Vagina (tissue), 2 donors: ENCODE measurements around the gene KIF22. TPM values are rescaled to one million over a fixed set of nuclear protein-coding genes. Genes with fewer than 3 reads are reported as not detected.
A peak's percentile ranks its signal among the peaks of the same experiment; 100 is the strongest.

Experiments used
- DNase-seq, 2 donors: peaks; one replicate each; pipeline ENCODE4 v3.0.0-alpha.2; 2017; ENCODE audit errors: extremely low spot score in 2 of 2
- H3K27ac ChIP-seq: fragments of 200-600 bp; sonication (generic); one replicate; pipeline ENCODE4 v1.5.1; 2019
- H3K27me3 ChIP-seq: fragments of 200-600 bp; sonication (generic); one replicate; pipeline ENCODE4 v1.5.1; 2019
- H3K36me3 ChIP-seq, 2 donors: fragments of 200-600 bp; sonication (generic); one replicate each; pipeline ENCODE4 v1.5.1; 2017 to 2019
- H3K4me1 ChIP-seq: fragments of 200-600 bp; sonication (generic); one replicate; pipeline ENCODE4 v1.5.1; 2019
- H3K4me3 ChIP-seq, 2 donors: fragments of 200-600 bp; sonication (generic); 1 replicate in 1 of 2; 2 replicates in 1 of 2; pipeline ENCODE4 v1.5.1; 2016 to 2019
- H3K9me3 ChIP-seq: fragments of 200-600 bp; sonication (generic); one replicate; pipeline ENCODE4 v1.5.1; 2019
- POLR2A ChIP-seq, 2 donors: fragments of 450-650 bp; IDR thresholded peaks; one replicate each; pipeline ENCODE4 v1.6.1; 2017; ENCODE audit warnings: antibody characterized with exemption in 2 of 2, mild to moderate bottlenecking in 2 of 2, moderate library complexity in 2 of 2
- POLR2AphosphoS5 ChIP-seq, 2 donors: sonication (generic); formaldehyde crosslinking; IDR thresholded peaks; one replicate each; pipeline ENCODE4 v1.9.0; 2017; ENCODE audit warnings: antibody characterized with exemption in 2 of 2, mild to moderate bottlenecking in 2 of 2, low read depth in 1 of 2; ENCODE audit not compliant: insufficient read depth in 1 of 2
- intact Hi-C: fragments of 100-400 bp; cut with DNase I; formaldehyde crosslinking; loops from one replicate; pipeline ENCODE4 v1.15.1; 2023
- total RNA-seq: library from RNA; depleted of rRNA; stranded (reverse); fragments of >200 nt; gene quantifications from one replicate; pipeline ENCODE4 v1.2.3, GENCODE V29; 2016
- TF ChIP-seq, protein P1 (sequence below), 3 experiments: fragments of 450-650 bp in 2 of 3; fragments of 200-600 bp in 1 of 3; sonication (generic) in 1 of 3; IDR thresholded peaks; one replicate each; pipeline ENCODE4 v1.5.1; 2017 to 2019; ENCODE audit warnings: antibody characterized with exemption in 3 of 3, mild to moderate bottlenecking in 2 of 3, moderate library complexity in 2 of 3

The KIF22 gene
- total RNA-seq, 1 donor from 2014 or later = 18.9 TPM

- peak within 1 kb of the TSS; percentile 57 to 74 for H3K4me3 ChIP-seq
- H3K27ac ChIP-seq = peak within 1 kb of the TSS; percentile 96
- peaks cover 0 to 20% of the 10 kb centered on the region in 2 donors for H3K36me3 ChIP-seq
- intact Hi-C loops = loop anchor here (5.0 kb wide), 2 partner anchors 185 to 255 kb away; partner anchors contain the start of genes ALDOA, HIRIP3 and INO80E
- peaks cover 86% of the 10 kb centered on the region for H3K4me1 ChIP-seq
- H3K9me3 ChIP-seq = no peaks in the 10 kb centered on the region
- DNase-seq = peak in 1 of 2 donors; percentile 90
- no peaks in the 10 kb centered on the region for H3K27me3 ChIP-seq
- TF ChIP-seq, protein P1, sequence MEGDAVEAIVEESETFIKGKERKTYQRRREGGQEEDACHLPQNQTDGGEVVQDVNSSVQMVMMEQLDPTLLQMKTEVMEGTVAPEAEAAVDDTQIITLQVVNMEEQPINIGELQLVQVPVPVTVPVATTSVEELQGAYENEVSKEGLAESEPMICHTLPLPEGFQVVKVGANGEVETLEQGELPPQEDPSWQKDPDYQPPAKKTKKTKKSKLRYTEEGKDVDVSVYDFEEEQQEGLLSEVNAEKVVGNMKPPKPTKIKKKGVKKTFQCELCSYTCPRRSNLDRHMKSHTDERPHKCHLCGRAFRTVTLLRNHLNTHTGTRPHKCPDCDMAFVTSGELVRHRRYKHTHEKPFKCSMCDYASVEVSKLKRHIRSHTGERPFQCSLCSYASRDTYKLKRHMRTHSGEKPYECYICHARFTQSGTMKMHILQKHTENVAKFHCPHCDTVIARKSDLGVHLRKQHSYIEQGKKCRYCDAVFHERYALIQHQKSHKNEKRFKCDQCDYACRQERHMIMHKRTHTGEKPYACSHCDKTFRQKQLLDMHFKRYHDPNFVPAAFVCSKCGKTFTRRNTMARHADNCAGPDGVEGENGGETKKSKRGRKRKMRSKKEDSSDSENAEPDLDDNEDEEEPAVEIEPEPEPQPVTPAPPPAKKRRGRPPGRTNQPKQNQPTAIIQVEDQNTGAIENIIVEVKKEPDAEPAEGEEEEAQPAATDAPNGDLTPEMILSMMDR (IDR thresholded peaks at IDR 0.05) = no peak
- TF ChIP-seq POLR2A (IDR thresholded peaks at IDR 0.05) (peak in 1 of 2 donors; percentile 46), POLR2AphosphoS5 (IDR thresholded peaks at IDR 0.05; ENCODE audit: insufficient read depth in 1 of 2, low read depth in 1 of 2) (peak in 1 of 2 donors; percentile 71)
These were observed 21.5 kb downstream of the KIF22 start, which contains the start of gene PRRT2 for GRCh38 chr16:29811896-29812665. PRRT2 (plus strand) TSS chr16:29812193; CDS start chr16:29813055, 862 bp downstream.

DNA sequence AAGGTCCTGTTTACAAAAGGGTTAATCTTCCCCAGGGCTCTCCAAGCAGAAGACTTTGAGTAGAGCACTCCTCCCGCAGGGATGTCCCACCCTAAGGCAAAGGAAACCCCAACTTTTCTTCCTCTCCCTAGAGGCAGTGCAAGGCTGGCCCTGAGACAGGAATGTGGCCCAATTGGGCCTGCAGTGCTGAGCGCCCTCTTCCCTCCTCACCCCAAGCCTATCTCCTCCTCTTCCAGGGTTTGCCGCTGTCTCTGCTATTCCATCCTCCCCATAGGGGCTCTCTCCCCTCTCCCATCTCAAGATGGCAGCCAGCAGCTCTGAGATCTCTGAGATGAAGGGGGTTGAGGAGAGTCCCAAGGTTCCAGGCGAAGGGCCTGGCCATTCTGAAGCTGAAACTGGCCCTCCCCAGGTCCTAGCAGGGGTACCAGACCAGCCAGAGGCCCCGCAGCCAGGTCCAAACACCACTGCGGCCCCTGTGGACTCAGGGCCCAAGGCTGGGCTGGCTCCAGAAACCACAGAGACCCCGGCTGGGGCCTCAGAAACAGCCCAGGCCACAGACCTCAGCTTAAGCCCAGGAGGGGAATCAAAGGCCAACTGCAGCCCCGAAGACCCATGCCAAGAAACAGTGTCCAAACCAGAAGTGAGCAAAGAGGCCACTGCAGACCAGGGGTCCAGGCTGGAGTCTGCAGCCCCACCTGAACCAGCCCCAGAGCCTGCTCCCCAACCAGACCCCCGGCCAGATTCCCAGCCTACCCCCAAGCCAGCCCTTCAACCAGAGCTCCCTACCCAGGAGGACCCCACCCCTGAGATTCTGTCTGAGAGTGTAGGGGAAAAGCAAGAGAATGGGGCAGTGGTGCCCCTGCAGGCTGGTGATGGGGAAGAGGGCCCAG, 22.4 kb downstream of the KIF22 start:
- Histone ChIP-seq H3K4me3 (peak overlapping the region; percentile 57 to 74), H3K36me3 (peaks cover 0 to 20% of the 10 kb centered on the region in 2 donors), H3K27me3 (no peaks in the 10 kb centered on the region), H3K9me3 (no peaks in the 10 kb centered on the region), H3K27ac (peak overlapping the region; percentile 96), H3K4me1 (peaks cover 87% of the 10 kb centered on the region)
- intact Hi-C loops = loop anchor here (5.0 kb wide), 2 partner anchors 184 to 254 kb away; partner anchors contain the start of genes ALDOA, HIRIP3 and INO80E
- no peak for TF ChIP-seq POLR2AphosphoS5 (IDR thresholded peaks at IDR 0.05; ENCODE audit: insufficient read depth in 1 of 2, low read depth in 1 of 2)
- no peak for TF ChIP-seq POLR2A (IDR thresholded peaks at IDR 0.05)
- TF ChIP-seq, protein P1 (IDR thresholded peaks at IDR 0.05) = no peak
- DNase-seq = no peak

- DNase-seq = no peak
- TF ChIP-seq, protein P1 (IDR thresholded peaks at IDR 0.05) = no peak
- TF ChIP-seq POLR2AphosphoS5 (IDR thresholded peaks at IDR 0.05; ENCODE audit: insufficient read depth in 1 of 2, low read depth in 1 of 2) = no peak
- no peak for TF ChIP-seq POLR2A (IDR thresholded peaks at IDR 0.05)
- Histone ChIP-seq H3K4me3 (peak overlapping the region; percentile 57 to 74), H3K27me3 (no peaks in the 10 kb centered on the region), H3K36me3 (peaks cover 0 to 18% of the 10 kb centered on the region in 2 donors), H3K27ac (peak overlapping the region; percentile 96), H3K4me1 (peaks cover 87% of the 10 kb centered on the region), H3K9me3 (no peaks in the 10 kb centered on the region)
- intact Hi-C loops = loop anchor here (5.0 kb wide), 2 partner anchors 183 to 253 kb away; partner anchors contain the start of genes ALDOA, HIRIP3 and INO80E
These were observed 23.4 kb downstream of the KIF22 start for GRCh38 chr16:29813644-29814562.

DNA sequence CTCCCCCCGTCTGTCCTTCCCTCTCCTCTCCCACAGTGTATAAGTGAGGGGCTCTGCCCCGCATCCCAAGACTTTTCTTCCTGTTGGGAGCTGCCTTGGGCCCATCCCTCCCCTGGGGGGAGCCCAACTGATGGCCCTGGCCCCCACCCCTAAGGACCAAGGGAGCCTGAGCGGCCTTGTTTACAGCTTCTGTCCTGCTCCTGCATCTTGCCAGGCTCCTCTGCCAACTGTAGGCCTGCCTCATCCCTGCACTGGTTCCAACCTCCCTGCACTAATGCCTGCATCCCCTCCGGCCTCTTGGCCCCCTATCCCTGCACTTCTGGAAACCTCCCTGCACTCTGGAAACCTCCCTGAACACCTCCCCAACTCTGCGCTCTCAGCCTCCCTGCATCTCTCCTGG, 24.0 kb downstream of the KIF22 start:
- no peaks in the 10 kb centered on the region for H3K27me3 ChIP-seq
- peaks cover 87% of the 10 kb centered on the region for H3K4me1 ChIP-seq
- DNase-seq = no peak
- TF ChIP-seq, protein P1 (IDR thresholded peaks at IDR 0.05) = no peak
- TF ChIP-seq POLR2AphosphoS5 (IDR thresholded peaks at IDR 0.05; ENCODE audit: insufficient read depth in 1 of 2, low read depth in 1 of 2) (no peak), POLR2A (IDR thresholded peaks at IDR 0.05) (no peak)
- H3K9me3 ChIP-seq = no peaks in the 10 kb centered on the region
- H3K27ac ChIP-seq = peak overlapping the region; percentile 96
- H3K4me3 ChIP-seq = peak overlapping the region in 1 of 2 donors; percentile 74
- peaks cover 0 to 12% of the 10 kb centered on the region in 2 donors for H3K36me3 ChIP-seq
- intact Hi-C loops = loop anchor here (5.0 kb wide), 2 partner anchors 183 to 253 kb away; partner anchors contain the start of genes ALDOA, HIRIP3 and INO80E
